ENCODE data around the gene CADM2.
"Not testable (repeated sequence)": the region's sequence is repeated elsewhere in the genome, so short reads cannot be mapped to it uniquely, and the experiment has no call there.

- not testable (repeated sequence) for TF ChIP-seq CTCF (IDR thresholded peaks at IDR 0.05; ENCODE audit: poor library complexity); EZH2 (IDR thresholded peaks at IDR 0.05; ENCODE audit: borderline replicate concordance); EZH2phosphoT487 (IDR thresholded peaks at IDR 0.05; ENCODE audit: low read depth, severe bottlenecking, unreplicated experiment)
Observed at GRCh38 chr3:85504785-85505511, 546.2 kb downstream of the CADM2 start.

All from hepatocyte (in vitro differentiated cells).